Uterus (tissue), 2 donors: ENCODE measurements around the gene IFNA16.
"Not testable (repeated sequence)": the region's sequence is repeated elsewhere in the genome, so short reads cannot be mapped to it uniquely, and the experiment has no call there.

Source experiments
- POLR2A ChIP-seq, 2 donors: fragments of 450-650 bp; IDR thresholded peaks; one replicate each; pipeline ENCODE4 v1.6.1; 2016; ENCODE audit warnings: antibody characterized with exemption in 2 of 2, mild to moderate bottlenecking in 1 of 2, moderate library complexity in 1 of 2
- TF ChIP-seq, protein P1 (sequence below), 4 experiments: fragments of 200-600 bp in 2 of 4; fragments of 450-650 bp in 2 of 4; sonication (generic) in 2 of 4; IDR thresholded peaks; one replicate each; pipeline ENCODE4 v1.5.1; 2016 to 2019; ENCODE audit warnings: antibody characterized with exemption in 4 of 4, mild to moderate bottlenecking in 2 of 4, moderate library complexity in 1 of 4

DNA sequence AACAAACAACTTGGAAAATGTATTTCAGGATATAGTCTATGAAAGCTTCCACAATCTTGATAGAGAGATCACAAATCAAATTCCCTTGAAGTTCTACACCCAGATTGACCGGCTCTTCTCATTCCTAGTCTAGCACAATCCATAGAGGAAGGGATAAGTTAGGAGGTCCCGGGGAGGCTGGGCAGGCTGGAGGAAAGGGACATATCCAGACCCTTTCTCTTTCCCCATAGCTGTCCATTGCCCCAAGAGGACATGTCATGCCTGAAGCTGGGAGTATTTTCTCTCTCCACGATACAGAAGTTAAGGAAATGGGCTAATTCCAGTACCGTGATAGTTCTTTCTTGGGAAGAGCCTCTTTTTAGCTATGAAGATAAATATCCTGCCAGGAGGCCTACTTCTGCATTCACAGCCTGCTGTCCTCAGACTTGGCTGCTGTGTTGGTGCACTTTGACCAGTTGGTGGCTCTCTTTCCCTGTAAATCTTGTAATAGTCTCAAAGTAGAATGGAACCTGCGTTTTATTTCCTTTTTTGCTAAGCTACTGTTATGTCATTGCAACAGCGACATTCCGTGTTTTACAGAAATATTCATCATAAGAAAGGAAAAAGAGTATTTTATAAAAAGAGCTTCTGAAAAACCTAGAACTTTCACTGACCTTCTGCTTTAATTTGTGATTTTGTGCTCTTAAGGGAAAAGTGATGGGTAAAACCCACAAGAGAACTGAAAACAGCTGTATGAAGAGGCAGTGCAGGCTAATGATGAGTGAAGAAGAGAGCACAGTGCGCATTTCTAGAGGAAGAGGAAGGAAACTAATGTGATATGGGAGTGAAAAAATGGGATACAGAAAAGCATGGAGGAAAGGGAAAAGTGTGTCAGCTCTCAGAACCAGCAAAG, 18.6 kb upstream of the IFNA16 start:
- TF ChIP-seq, protein P1, sequence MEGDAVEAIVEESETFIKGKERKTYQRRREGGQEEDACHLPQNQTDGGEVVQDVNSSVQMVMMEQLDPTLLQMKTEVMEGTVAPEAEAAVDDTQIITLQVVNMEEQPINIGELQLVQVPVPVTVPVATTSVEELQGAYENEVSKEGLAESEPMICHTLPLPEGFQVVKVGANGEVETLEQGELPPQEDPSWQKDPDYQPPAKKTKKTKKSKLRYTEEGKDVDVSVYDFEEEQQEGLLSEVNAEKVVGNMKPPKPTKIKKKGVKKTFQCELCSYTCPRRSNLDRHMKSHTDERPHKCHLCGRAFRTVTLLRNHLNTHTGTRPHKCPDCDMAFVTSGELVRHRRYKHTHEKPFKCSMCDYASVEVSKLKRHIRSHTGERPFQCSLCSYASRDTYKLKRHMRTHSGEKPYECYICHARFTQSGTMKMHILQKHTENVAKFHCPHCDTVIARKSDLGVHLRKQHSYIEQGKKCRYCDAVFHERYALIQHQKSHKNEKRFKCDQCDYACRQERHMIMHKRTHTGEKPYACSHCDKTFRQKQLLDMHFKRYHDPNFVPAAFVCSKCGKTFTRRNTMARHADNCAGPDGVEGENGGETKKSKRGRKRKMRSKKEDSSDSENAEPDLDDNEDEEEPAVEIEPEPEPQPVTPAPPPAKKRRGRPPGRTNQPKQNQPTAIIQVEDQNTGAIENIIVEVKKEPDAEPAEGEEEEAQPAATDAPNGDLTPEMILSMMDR (IDR thresholded peaks at IDR 0.05), result peak in 2 of 4 experiments; percentile 14 to 17
- TF ChIP-seq POLR2A (IDR thresholded peaks at IDR 0.05), result not testable (repeated sequence)
